Measurements from ENCODE around the gene RXRA.

RXRA gene

DNA sequence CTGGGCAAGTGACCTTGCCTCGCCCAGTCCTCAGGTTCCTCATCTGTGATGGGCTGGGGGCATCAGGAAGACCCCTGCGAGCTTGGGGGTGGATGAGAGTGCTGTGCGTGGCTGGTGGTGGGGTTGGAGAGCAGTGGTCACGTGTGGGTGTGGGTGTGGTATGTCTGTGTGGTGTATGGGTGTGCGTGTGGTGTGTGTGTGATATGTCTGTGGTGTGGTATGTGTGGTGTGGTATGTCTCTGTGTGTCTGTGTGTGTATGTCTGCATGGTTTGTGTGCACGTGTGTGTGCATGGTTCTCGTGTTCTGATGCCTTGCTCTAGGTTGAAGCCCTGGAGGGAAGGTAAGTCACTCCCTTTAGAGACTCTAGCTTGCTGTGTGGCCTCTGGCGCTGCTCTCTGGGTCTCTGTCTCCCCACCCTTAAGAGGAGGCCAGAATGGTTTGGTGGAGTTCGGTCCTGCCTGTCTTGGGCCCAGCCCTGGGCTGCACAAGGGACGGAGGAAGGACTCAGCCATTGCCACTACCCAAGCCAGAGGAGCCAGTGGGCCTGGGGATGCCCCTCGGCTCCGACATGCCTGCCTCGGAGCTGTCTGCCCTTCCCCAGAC, 87.0 kb downstream of the RXRA start:
- no peak for DNase-seq (ENCODE audit: low read depth in 1 of 2, low spot score in 1 of 2)

DNA sequence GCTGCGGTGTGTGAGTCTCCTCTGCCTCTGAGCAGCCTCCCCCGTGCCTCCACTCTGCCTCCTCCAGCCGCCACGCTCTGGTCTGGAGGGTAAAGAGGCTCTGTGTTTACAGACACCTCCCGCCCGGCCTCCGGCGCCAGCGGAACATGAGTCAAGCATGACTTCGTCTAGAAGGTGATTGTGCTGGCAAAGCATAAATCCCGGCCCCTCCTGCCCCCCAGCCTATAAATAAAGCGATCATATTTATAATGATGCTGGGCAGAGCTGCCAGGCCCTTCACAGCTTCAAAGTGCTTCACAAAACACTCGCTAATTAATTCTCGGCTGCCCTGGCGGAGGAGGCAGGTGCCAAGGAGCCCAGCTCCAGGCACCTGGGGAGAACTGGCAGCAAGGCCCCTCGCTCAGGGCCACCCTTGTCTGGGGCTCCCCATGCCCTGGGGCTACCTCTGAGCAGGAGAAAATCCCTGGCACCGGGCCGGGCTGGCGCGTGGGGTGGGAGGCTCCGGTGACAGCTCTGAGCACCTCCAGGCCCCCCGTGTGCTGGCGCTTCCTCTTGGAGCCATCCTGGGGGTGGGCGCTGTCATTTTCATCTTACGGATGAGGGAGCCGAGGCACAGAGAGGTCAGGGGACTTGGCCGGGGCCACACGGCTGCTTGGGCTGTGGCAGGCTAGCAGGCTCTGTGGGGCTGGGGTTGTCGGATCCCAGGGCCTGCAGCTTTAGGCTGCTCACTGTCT, 87.8 kb downstream of the RXRA start:
- no peak for DNase-seq (ENCODE audit: low read depth in 1 of 2, low spot score in 1 of 2)

DNA sequence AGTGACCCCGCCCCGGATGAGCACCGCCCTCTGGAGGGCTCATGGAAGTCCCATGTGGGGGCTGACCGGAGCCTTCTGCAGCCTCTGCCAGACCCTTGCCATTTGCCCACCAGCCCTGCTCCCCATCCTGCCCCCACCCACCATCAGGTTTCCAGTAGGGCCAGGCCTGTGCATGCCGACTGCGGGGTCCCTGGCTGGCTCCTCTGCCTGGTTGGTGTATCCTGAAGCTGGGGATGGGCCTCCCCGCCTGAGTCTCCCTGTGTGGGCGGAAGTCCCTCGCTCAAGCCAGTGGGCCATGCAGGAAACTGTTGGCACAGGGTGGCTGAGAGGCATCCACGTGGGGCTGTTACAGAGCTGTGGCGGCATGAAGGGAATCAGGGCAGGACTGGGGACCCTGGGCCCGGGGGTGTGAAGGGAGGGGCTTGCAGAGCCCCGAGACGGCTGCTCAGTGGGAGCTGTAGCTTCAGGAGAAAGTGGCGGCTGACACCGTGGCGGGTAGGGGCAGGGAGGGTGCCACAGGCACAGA, 88.7 kb downstream of the RXRA start:
- no peak for DNase-seq (ENCODE audit: low read depth in 1 of 2, low spot score in 1 of 2)

GRCh38 chr9:134416385-134417015, 90.2 kb downstream of the RXRA start:
- no peak for DNase-seq (ENCODE audit: low read depth in 1 of 2, low spot score in 1 of 2)

DNA sequence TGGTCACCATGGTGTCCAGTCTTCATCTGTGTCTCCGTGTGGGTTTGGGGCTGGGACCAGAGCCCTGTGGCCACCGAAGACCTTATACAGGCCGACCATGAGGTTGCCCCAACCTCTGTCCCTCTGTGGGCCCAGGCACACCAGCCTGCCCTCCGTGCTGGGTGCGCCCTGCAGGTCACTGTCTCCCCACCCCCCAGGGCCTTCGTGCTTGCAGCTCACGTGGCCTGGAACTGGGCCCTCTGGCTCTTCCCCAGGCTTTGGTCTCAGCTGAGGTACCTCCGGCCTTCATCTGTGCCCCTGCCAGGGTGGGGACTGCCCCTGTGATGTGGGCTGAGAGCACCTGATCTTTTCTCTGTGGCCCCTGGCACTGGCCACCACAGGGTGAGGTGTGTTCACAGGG, 92.1 kb downstream of the RXRA start:
- DNase-seq (ENCODE audit: low read depth in 1 of 2, low spot score in 1 of 2) = no peak

- DNase-seq (ENCODE audit: low read depth in 1 of 2, low spot score in 1 of 2) = no peak
Measured at GRCh38 chr9:134419000-134419683, 92.9 kb downstream of the RXRA start.

- DNase-seq (ENCODE audit: low read depth in 1 of 2, low spot score in 1 of 2) = no peak
Measured at GRCh38 chr9:134419684-134420076, 93.4 kb downstream of the RXRA start.

DNA sequence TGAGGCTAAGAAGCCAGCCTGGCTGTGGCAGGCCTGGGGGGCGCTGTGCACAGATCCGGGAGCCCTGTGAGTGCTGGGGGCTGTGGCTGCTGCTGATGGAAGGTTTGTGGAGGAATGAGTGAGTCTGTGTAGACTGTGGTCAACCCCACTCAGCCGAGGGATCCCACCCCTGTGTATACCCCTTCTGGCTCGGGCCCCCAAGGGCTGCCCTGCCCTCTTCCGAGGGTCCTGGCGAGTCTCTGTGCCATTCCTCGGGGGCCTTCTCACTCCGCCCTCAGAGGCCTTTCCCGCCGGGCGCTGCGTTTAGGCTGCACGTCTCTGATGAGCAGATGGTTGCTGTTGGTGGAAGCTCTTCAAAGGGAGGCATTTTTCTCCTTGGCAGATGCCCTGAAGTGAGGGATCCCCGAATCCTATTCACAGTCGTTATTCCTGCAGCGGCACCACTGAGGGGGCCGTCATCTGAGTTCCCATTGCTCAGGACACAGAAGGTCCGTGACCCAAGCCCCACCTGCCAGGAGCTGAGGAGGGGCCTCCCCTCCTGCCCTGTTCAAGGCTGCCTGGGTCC, 94.1 kb downstream of the RXRA start:
- DNase-seq (ENCODE audit: low read depth in 1 of 2, low spot score in 1 of 2) = no peak

DNA sequence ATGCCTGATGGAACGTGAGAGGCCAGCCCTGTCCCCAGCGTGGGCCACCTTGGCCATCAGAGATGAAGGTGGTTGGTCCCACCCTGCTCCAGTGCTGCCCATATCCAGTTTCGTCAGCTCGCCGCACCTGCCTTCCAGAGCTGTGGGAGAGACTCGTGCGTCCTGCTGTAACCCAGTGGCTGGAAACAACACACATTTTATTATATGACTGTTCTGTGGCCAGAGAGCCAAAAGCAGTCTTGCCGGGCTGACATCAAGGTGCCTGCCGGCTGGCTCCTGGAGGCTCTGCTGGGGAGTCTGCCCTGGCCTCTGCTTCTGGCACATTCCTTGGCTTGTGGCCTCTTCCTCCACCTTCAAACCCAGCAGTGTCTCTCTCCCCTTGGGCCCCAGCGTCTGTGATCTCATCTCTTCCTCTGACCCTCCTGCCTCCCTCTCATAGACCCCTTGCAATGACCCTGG, 94.7 kb downstream of the RXRA start:
- no peak for DNase-seq (ENCODE audit: low read depth in 1 of 2, low spot score in 1 of 2)

DNA sequence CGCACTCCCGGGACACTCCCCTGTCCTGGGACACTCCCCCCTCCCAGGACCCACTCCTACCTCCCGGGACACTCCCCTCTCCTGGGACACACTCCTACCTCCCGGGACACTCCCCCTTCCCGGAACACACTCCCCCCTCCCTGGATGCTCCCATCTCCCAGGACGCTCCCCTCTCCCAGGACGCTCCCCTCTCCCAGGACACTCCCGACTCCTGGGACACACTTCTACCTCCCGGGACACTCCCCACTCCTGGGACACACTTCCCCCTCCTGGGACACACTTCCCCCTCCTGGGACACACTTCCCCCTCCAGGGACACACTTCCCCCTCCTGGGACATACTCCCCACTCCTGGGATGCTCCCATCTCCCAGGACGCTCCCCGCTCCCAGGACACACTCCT, 95.6 kb downstream of the RXRA start:
- no peak for DNase-seq (ENCODE audit: low read depth in 1 of 2, low spot score in 1 of 2)

DNA sequence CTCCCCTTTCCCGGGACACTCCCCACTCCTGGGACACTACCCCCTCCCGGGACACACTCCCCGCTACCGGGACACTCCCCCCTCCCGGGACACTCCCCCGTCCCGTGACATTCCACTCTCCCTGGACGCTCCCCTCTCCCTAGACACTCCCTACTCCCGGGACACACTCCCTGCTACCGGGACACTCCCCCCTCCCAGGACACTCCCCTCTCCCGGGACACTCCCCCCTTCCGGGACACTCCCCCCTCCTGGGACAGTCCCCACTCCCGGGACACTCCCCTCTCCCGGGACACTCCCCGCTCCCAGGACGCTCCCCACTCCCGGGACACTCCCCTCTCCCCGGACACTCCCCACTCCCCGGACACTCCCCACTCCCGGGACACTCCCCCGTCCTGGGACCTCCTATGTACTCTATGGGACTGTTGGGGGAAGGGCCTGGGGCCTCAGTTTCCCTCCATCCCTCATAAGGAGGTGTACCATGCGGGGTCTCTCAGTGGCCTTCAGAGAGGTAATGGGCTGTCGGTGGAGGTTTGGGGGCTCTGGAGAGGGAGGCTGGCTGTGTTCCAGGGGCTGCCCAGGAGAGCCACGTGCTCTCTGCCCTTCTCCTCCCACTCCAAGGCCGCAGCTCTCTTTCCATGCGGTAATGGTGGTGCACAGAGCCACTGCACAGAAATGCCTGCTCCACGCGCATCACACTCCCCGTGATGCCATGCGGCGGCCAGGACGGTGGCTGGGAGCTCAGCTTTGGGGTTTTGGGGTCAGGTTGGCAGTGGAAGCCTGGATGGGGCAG, 96.2 kb downstream of the RXRA start:
- DNase-seq (ENCODE audit: low read depth in 1 of 2, low spot score in 1 of 2) = no peak

DNA sequence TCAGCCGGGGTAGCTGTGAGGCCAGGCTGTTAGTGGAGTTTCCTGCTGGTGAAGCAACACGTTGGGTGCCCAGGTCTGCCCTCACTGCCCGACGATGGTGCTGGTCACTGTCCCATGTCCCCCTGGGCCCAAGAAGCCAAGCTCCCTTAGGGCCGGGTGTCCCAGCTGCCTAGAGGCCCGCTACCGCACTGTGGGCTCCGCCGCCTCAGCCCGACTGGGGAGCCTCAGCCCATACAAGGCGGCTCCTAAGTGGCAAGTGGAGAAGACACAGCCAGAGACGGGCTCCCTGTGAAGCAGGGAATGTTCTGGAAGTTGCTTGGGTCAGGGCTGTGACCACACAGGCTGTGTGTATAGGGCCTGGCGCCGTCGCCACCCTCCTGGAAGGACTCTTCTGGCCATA, 96.9 kb downstream of the RXRA start:
- no peak for DNase-seq (ENCODE audit: low read depth in 1 of 2, low spot score in 1 of 2)

GRCh38 chr9:134423749-134424148, 97.5 kb downstream of the RXRA start:
- no peak for DNase-seq (ENCODE audit: low read depth in 1 of 2, low spot score in 1 of 2)

DNA sequence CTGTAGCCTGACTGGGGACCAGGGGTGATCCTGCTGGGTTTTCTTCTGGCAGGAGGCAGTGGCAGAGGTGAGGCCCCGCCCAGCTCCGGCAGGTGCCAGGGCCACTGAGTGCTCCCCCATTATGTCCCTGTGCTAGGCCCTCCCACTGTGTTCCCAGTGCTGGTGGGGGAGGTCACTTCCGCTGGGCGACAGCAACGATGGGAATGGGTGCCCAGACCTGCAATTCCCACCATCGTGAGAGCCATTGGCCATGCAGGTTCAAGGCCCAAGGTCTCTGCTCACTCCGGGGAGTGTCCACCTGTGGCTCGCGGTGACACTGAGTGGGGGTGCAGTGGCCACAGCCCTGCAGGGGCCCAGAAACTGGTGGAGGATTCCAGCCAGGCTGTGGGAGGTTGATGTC, 98.6 kb downstream of the RXRA start:
- DNase-seq (ENCODE audit: low read depth in 1 of 2, low spot score in 1 of 2) = no peak

- DNase-seq (ENCODE audit: low read depth in 1 of 2, low spot score in 1 of 2) = no peak
Measured at GRCh38 chr9:134425401-134425800, 99.1 kb downstream of the RXRA start.

DNA sequence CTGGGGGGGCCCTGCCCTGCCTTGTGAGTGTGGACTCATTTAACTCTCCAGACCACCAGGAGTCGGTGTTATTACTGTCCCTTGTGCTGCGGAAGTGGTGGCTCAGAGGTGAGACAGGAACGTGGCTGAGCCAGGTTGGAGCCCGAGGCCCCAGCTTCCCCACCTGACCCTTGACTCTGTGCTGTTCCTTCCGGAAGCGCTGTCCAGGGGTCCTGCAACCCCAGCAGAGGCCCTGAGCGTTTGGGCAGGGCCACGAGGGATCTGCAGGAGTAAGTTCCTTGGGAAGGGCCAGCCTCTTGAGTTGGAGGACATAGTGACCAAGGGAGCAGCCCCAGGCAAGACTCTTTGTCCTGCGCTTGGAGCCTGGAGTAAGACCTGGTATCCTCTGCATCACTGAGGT, 99.6 kb downstream of the RXRA start:
- no peak for DNase-seq (ENCODE audit: low read depth in 1 of 2, low spot score in 1 of 2)

DNA sequence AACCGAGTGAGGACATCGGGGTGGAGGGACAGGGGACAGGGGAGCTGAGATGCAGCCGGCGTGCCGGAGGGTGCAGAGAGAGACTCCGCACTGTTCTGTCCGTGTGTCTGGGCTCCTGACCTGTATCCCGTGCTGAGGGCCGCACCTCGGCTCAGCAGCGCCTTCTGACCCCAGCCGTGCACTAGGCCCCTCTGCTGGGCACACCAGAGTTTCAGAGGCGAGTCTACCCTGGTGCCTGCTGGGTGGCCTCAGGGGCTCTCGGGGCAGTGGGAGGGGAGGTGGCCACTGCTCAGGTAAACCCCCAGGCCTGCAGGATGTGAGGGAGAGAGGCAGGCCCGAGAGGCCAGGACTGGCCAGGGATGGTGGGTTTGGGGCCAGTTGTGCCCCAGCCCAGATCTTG, 100.2 kb downstream of the RXRA start:
- no peak for DNase-seq (ENCODE audit: low read depth in 1 of 2, low spot score in 1 of 2)

DNA sequence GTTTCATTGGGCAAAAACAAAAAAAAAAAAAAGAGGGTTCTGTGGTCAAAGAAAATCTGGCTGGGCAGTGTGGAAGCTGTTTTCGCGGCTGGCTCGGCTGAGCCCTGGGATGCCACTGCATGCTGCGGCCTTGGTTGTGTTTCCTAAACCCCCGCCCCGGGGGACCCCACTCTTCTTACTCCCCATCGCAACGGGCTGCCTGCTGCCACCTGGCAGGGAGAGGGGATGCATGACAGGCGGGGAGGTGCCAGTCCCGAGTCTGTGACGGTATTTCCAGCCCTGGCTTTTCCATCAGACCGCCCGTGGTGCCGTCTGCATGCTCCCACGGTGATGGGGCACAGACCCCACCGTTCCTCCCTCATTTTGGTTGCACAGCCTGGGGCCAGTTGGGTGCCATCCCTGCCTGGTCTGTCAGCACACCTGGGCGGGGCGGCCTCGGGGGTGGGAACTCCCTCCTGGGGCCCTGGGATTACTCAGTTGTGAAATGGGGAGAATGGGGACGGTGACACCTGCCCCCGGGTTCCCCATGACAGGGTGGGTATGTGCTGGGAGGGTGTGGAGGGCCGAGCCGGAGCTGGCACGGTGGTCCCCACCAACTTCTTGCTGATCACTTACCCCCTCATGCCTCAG, 101.0 kb downstream of the RXRA start:
- DNase-seq (ENCODE audit: low read depth in 1 of 2, low spot score in 1 of 2) = no peak

GRCh38 chr9:134428559-134428958, 102.3 kb downstream of the RXRA start:
- DNase-seq (ENCODE audit: low read depth in 1 of 2, low spot score in 1 of 2) = no peak

- no peak for DNase-seq (ENCODE audit: low read depth in 1 of 2, low spot score in 1 of 2)
Measured at GRCh38 chr9:134429007-134429406, 102.8 kb downstream of the RXRA start.

Measured in stimulated activated CD4-positive, alpha-beta T cell treated with anti-CD3 and anti-CD28 coated beads, Interleukin-15, amount 100 ng/mL, for 1 hour (primary cell).